A673 (cell line): ENCODE measurements around the gene CAPG. TPM values are rescaled to one million over a fixed set of nuclear protein-coding genes. Genes with fewer than 3 reads are reported as not detected.

Experiments used
- BruUV-seq: library from RNA; stranded (reverse); fragments of 400-500 nt; replicated peaks from 2 replicates; lab custom pipeline; 2021; lab: Mats Ljungman, UMichigan
- CTCF ChIA-PET: fragments of 300-600 bp; sonication (Branson Sonifier 250); formaldehyde crosslinking; loops from one replicate; lab custom pipeline; 2022; ENCODE audit warnings: antibody characterized with exemption; lab: Charles Lee
- POLR2A ChIA-PET: fragments of 300-600 bp; sonication (Branson Sonifier 250); formaldehyde crosslinking; loops from one replicate; lab custom pipeline; 2022; ENCODE audit warnings: antibody characterized with exemption; ENCODE audit not compliant: low non-redundant PET; lab: Charles Lee
- DNase-seq: peaks from one replicate; pipeline ENCODE4 v3.0.0-alpha.2; 2015; ENCODE audit warnings: low spot score
- H3K27ac ChIP-seq: fragments of 200-600 bp; sonication (generic); 2 replicates; pipeline ENCODE4 v1.5.1; 2016; ENCODE audit warnings: mixed run types, low read depth, mild to moderate bottlenecking, mixed read lengths, antibody characterized with exemption, low read length; ENCODE audit not compliant: poor library complexity, severe bottlenecking
- H3K27me3 ChIP-seq: fragments of 200-600 bp; sonication (generic); replicated peaks from 2 replicates; pipeline ENCODE4 v1.6.1; 2017; ENCODE audit warnings: mixed run types, low read depth, mild to moderate bottlenecking, mixed read lengths, antibody characterized with exemption, low read length; ENCODE audit not compliant: insufficient read depth, poor library complexity
- H3K36me3 ChIP-seq: fragments of 200-600 bp; sonication (generic); 2 replicates; pipeline ENCODE4 v1.6.1; 2016; ENCODE audit warnings: mixed run types, mild to moderate bottlenecking, mixed read lengths, antibody characterized with exemption, low read length; ENCODE audit not compliant: insufficient read depth, poor library complexity, severe bottlenecking
- H3K4me1 ChIP-seq: fragments of 200-600 bp; sonication (generic); 2 replicates; pipeline ENCODE4 v1.6.1; 2017; ENCODE audit warnings: mixed run types, mild to moderate bottlenecking, mixed read lengths, antibody characterized with exemption, low read length; ENCODE audit not compliant: insufficient read depth, poor library complexity, severe bottlenecking
- H3K4me3 ChIP-seq: fragments of 200-600 bp; sonication (generic); 2 replicates; pipeline ENCODE4 v1.5.1; 2016; ENCODE audit warnings: low read depth, mixed run types, mild to moderate bottlenecking, mixed read lengths, low read length; ENCODE audit not compliant: poor library complexity, severe bottlenecking
- H3K9me3 ChIP-seq: fragments of 200-600 bp; sonication (generic); 2 replicates; pipeline ENCODE4 v1.6.1; 2016; ENCODE audit warnings: mixed run types, low read depth, mild to moderate bottlenecking, mixed read lengths, antibody characterized with exemption, low read length; ENCODE audit not compliant: poor library complexity, severe bottlenecking
- CTCF ChIP-seq: fragments of 300-800, 200-600 bp; sonication (generic); conservative IDR thresholded peaks from 2 replicates; pipeline ENCODE4 v1.5.1; 2017; ENCODE audit warnings: low read depth, mild to moderate bottlenecking, antibody characterized with exemption, low read length, moderate library complexity, mixed read lengths
- EZH2 ChIP-seq: fragments of 200-600 bp; sonication (generic); IDR thresholded peaks from 2 replicates; pipeline ENCODE4 v1.6.1; 2017; ENCODE audit warnings: borderline replicate concordance, low read depth, mild to moderate bottlenecking, mixed read lengths, antibody characterized with exemption, low read length; ENCODE audit not compliant: poor library complexity, severe bottlenecking
- intact Hi-C: fragments of 100-400 bp; cut with micrococcal nuclease; formaldehyde crosslinking; loops from one replicate; pipeline ENCODE4 v1.10.0; 2022; ENCODE audit not compliant: unreplicated experiment
- total RNA-seq: library from RNA; stranded (reverse); gene quantifications from 2 replicates; pipeline ENCODE4 v1.2.3, GENCODE V29; 2021

The CAPG gene
- total RNA-seq, 1 experiment from 2014 or later, result 156 TPM

- POLR2A ChIA-PET, result no interaction called here
- CTCF ChIA-PET, result interaction anchor here (0.7 kb wide), 2 partner anchors 21 to 161 kb away, joined by 3 read pairs; no protein-coding TSS in a partner anchor
- BruUV-seq, result no TSS peak
These were observed 19.1 kb downstream of the CAPG start for GRCh38 chr2:85390941-85391669.

DNA sequence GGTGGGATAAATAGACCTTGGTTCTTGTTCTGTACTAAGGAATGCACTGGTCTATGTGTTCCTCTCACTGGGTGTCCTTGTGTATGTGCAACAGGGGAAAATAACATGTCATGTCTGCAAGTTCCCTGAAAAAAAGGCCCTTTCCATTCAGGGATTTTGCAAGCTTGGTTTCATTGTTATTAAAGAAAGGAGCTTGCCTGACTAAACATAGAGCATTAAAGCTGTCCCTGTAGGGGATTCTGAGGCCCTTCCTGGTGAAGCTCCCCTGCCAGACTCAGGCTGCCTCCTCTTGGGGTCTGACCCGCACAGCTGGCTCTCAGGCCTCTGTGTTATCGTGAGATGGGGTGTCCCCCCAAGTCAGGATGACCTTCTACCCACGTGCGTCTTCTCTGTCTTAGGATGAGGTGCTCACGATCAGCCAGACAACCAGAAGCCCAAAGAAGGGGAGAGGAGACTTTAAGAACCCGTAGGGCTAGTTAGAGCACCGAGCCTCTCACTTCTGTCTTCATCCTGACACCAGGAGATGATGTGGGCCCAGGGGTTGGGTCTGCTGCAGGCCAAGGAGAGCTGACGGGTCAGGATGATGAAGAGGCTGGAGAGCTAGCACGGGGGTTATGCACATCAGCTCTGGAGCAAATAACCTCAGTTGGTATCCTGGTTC lies 21.2 kb downstream of the CAPG start:
- Histone ChIP-seq H3K27ac (peak overlapping the region; percentile 37), H3K27me3 (no peaks in the 10 kb centered on the region), H3K36me3 (no peaks in the 10 kb centered on the region), H3K9me3 (no peaks in the 10 kb centered on the region), H3K4me1 (no peaks in the 10 kb centered on the region), H3K4me3 (no peak overlapping the region)
- intact Hi-C loops, result no loop called here
- POLR2A ChIA-PET, result no interaction called here
- DNase-seq, result no peak
- no TSS peak for BruUV-seq
- CTCF ChIA-PET, result no interaction called here
- TF ChIP-seq CTCF (no peak), EZH2 (no peak)

More at GRCh38 chr2:85390941-85391669, 19.1 kb downstream of the CAPG start:
- DNase-seq, result peak; percentile 36
- Histone ChIP-seq H3K27me3 (no peaks in the 10 kb centered on the region), H3K9me3 (no peaks in the 10 kb centered on the region), H3K36me3 (no peaks in the 10 kb centered on the region), H3K4me3 (no peak overlapping the region), H3K4me1 (no peaks in the 10 kb centered on the region), H3K27ac (no peak overlapping the region)
- TF ChIP-seq EZH2 (no peak), CTCF (peak; percentile 61)
- intact Hi-C loops, result no loop called here

- Histone ChIP-seq H3K4me3 (no peak overlapping the region), H3K36me3 (no peaks in the 10 kb centered on the region), H3K4me1 (no peaks in the 10 kb centered on the region), H3K27ac (no peak overlapping the region), H3K9me3 (no peaks in the 10 kb centered on the region), H3K27me3 (no peaks in the 10 kb centered on the region)
- ChIA-PET CTCF (no interaction called here), POLR2A (interaction anchor here (0.6 kb wide), 1 partner anchor 151 kb away, joined by 3 read pairs; no protein-coding TSS in a partner anchor)
- intact Hi-C loops, result no loop called here
- no TSS peak for BruUV-seq
- no peak for TF ChIP-seq EZH2
- TF ChIP-seq CTCF, result no peak
- no peak for DNase-seq
These were observed 22.4 kb downstream of the CAPG start for GRCh38 chr2:85387754-85388153.
